ENCODE results near the gene LRRC52. TPM values are rescaled to one million over a fixed set of nuclear protein-coding genes. Genes with fewer than 3 reads are reported as not detected.

The LRRC52 gene
- total RNA-seq, 4 donors from 2014 or later, result not detected

DNA sequence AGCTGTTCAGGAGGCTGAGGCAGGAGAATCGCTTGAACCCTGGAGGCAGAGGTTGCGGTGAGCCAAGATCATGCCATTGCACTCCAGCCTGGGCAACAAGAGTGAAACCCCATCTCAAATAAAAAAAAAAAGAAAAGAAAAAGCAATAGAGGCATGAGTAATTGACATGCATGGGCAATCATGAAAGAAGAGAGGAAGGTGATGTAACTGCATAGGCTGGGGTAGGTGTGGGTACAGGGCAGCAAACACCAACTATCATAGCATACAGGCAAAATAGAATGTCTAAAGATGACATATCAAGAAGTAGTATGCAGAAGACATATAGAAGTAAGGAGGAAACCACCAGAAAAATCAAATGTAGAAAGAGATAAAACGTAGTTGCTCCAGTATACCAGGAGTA lies 68.3 kb downstream of the LRRC52 start:
- H3K4me3 ChIP-seq (ENCODE audit: low read depth, poor library complexity, severe bottlenecking), result no peak overlapping the region
- 92 to 93% methylated on average over 3 of the region's 3 CpGs for WGBS, 2 donors
- intact Hi-C loops (cut with DNase I; ENCODE audit: low total_unique reads), result no loop called here
- TF ChIP-seq, protein P1, sequence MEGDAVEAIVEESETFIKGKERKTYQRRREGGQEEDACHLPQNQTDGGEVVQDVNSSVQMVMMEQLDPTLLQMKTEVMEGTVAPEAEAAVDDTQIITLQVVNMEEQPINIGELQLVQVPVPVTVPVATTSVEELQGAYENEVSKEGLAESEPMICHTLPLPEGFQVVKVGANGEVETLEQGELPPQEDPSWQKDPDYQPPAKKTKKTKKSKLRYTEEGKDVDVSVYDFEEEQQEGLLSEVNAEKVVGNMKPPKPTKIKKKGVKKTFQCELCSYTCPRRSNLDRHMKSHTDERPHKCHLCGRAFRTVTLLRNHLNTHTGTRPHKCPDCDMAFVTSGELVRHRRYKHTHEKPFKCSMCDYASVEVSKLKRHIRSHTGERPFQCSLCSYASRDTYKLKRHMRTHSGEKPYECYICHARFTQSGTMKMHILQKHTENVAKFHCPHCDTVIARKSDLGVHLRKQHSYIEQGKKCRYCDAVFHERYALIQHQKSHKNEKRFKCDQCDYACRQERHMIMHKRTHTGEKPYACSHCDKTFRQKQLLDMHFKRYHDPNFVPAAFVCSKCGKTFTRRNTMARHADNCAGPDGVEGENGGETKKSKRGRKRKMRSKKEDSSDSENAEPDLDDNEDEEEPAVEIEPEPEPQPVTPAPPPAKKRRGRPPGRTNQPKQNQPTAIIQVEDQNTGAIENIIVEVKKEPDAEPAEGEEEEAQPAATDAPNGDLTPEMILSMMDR (IDR thresholded peaks at IDR 0.05), result no peak
- TF ChIP-seq POLR2A (IDR thresholded peaks at IDR 0.05), result no peak
- no peak for DNase-seq (ENCODE audit: low spot score in 2 of 2)

Other genes with a start within 250 kb of the LRRC52 start
- under 1 TPM in 1 of 4 donors, not detected in 3; 0.29 TPM for gene LMX1A, start 187.3 kb upstream of the LRRC52 start, total RNA-seq
- 1 to 10 TPM in 1 of 4 donors, under 1 TPM in 1, not detected in 2; 0.66 to 2.3 TPM for gene RXRG, start 98.9 kb upstream of the LRRC52 start, total RNA-seq
- 100 to 1,000 TPM in 2 of 4 donors, 10 to 100 TPM in 2; 65.8 to 154 (median 97.6) TPM for gene MGST3, start 87.2 kb downstream of the LRRC52 start, total RNA-seq
- 100 to 1,000 TPM in 2 of 4 donors, 10 to 100 TPM in 2; 74.4 to 123 (median 98.4) TPM for gene ALDH9A1, start 154.6 kb downstream of the LRRC52 start, total RNA-seq
- gene TMCO1, start 224.9 kb downstream of the LRRC52 start, total RNA-seq, result 10 to 100 TPM; 34.4 to 48.6 (median 42.7) TPM